ENCODE data around the gene SLC24A3. TPM values are rescaled to one million over a fixed set of nuclear protein-coding genes. Genes with fewer than 3 reads are reported as not detected.

SLC24A3 gene
- total and polyA plus RNA-seq, 2 experiments from 2014 or later = 0.81 to 2.5 TPM

DNA sequence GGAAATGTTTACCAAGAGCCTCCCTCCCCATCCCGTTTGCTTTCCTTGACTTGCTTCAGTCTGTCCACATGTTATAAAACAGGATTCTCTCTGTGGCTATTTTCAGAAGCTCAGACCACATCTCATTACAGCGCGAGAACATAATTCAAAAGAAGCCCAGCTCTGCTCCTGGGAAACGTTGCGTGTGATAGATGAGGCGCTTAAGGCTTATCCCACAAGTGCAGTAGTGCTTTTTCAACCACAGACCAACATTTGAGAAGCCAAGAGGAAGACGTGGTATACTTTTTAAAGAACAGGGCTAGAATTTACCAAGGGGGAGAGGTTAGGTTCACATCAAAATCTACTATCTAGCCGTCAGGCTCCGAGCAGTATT is 239.5 kb downstream of the SLC24A3 start:
- no peaks in the 10 kb centered on the region for H3K36me3 Mint-ChIP-seq (ENCODE audit: low read depth)
- peaks cover 4% of the 10 kb centered on the region for H3K27me3 Mint-ChIP-seq (ENCODE audit: insufficient read depth, low read depth, poor library complexity)
- no peaks in the 10 kb centered on the region for H3K9me3 Mint-ChIP-seq
- Histone ChIP-seq H3K27me3 (ENCODE audit: insufficient read depth) (no peaks in the 10 kb centered on the region), H3K79me2 (replicated peaks; ENCODE audit: insufficient read depth) (no peaks in the 10 kb centered on the region), H3F3A (replicated peaks; ENCODE audit: low read depth) (no peaks in the 10 kb centered on the region), H4K20me1 (replicated peaks; ENCODE audit: insufficient read depth) (no peaks in the 10 kb centered on the region), H3K4me2 (no peak overlapping the region), H3K4me1 (ENCODE audit: insufficient read depth) (no peaks in the 10 kb centered on the region; the same call in 1 of the 2 replicates), H3K27ac (ENCODE audit: low read depth) (no peak overlapping the region), H2AFZ (no peak overlapping the region), H3K9me2 (ENCODE audit: insufficient read depth) (0 out of 2 replicates have a peak, but pooled peaks cover 8% of the 10 kb centered on the region), H3K36me3 (ENCODE audit: insufficient read depth) (no peaks in the 10 kb centered on the region), H3K4me3 (no peak overlapping the region)
- H3K27ac Mint-ChIP-seq = no peak overlapping the region
- H3K4me3 Mint-ChIP-seq = no peak overlapping the region
- peaks cover 7% of the 10 kb centered on the region; the same call in 2 of the 3 replicates for H3K4me1 Mint-ChIP-seq
- TF ChIP-seq EZH2 (IDR thresholded peaks at IDR 0.05; ENCODE audit: low read depth, unreplicated experiment) (no peak), JUNB (IDR thresholded peaks at IDR 0.05; ENCODE audit: unreplicated experiment) (no peak), NANOG (IDR thresholded peaks at IDR 0.05; ENCODE audit: borderline replicate concordance) (no peak), POLR2AphosphoS5 (IDR thresholded peaks at IDR 0.05; ENCODE audit: low read depth) (no peak), CREB1 (CRISPR knock-in tag; IDR thresholded peaks at IDR 0.05; ENCODE audit: low read depth) (no peak), STAT1 (IDR thresholded peaks at IDR 0.05; ENCODE audit: unreplicated experiment) (no peak), ZNF331 (CRISPR knock-in tag; IDR thresholded peaks at IDR 0.05; ENCODE audit: low read depth) (no peak), ZNF114 (CRISPR knock-in tag; IDR thresholded peaks at IDR 0.05) (no peak), EZH2phosphoT487 (IDR thresholded peaks at IDR 0.05; ENCODE audit: unreplicated experiment) (no peak)
- TF ChIP-seq, protein P1, sequence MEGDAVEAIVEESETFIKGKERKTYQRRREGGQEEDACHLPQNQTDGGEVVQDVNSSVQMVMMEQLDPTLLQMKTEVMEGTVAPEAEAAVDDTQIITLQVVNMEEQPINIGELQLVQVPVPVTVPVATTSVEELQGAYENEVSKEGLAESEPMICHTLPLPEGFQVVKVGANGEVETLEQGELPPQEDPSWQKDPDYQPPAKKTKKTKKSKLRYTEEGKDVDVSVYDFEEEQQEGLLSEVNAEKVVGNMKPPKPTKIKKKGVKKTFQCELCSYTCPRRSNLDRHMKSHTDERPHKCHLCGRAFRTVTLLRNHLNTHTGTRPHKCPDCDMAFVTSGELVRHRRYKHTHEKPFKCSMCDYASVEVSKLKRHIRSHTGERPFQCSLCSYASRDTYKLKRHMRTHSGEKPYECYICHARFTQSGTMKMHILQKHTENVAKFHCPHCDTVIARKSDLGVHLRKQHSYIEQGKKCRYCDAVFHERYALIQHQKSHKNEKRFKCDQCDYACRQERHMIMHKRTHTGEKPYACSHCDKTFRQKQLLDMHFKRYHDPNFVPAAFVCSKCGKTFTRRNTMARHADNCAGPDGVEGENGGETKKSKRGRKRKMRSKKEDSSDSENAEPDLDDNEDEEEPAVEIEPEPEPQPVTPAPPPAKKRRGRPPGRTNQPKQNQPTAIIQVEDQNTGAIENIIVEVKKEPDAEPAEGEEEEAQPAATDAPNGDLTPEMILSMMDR (conservative IDR thresholded peaks at IDR 0.05; ENCODE audit: low read depth in 2 of 2) = no peak
- TF ChIP-seq, protein P2, sequence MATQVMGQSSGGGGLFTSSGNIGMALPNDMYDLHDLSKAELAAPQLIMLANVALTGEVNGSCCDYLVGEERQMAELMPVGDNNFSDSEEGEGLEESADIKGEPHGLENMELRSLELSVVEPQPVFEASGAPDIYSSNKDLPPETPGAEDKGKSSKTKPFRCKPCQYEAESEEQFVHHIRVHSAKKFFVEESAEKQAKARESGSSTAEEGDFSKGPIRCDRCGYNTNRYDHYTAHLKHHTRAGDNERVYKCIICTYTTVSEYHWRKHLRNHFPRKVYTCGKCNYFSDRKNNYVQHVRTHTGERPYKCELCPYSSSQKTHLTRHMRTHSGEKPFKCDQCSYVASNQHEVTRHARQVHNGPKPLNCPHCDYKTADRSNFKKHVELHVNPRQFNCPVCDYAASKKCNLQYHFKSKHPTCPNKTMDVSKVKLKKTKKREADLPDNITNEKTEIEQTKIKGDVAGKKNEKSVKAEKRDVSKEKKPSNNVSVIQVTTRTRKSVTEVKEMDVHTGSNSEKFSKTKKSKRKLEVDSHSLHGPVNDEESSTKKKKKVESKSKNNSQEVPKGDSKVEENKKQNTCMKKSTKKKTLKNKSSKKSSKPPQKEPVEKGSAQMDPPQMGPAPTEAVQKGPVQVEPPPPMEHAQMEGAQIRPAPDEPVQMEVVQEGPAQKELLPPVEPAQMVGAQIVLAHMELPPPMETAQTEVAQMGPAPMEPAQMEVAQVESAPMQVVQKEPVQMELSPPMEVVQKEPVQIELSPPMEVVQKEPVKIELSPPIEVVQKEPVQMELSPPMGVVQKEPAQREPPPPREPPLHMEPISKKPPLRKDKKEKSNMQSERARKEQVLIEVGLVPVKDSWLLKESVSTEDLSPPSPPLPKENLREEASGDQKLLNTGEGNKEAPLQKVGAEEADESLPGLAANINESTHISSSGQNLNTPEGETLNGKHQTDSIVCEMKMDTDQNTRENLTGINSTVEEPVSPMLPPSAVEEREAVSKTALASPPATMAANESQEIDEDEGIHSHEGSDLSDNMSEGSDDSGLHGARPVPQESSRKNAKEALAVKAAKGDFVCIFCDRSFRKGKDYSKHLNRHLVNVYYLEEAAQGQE (IDR thresholded peaks at IDR 0.05; ENCODE audit: unreplicated experiment) = no peak
- TF ChIP-seq, protein P3, sequence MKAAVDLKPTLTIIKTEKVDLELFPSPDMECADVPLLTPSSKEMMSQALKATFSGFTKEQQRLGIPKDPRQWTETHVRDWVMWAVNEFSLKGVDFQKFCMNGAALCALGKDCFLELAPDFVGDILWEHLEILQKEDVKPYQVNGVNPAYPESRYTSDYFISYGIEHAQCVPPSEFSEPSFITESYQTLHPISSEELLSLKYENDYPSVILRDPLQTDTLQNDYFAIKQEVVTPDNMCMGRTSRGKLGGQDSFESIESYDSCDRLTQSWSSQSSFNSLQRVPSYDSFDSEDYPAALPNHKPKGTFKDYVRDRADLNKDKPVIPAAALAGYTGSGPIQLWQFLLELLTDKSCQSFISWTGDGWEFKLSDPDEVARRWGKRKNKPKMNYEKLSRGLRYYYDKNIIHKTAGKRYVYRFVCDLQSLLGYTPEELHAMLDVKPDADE (IDR thresholded peaks at IDR 0.05) = no peak
- TF ChIP-seq, protein P4, sequence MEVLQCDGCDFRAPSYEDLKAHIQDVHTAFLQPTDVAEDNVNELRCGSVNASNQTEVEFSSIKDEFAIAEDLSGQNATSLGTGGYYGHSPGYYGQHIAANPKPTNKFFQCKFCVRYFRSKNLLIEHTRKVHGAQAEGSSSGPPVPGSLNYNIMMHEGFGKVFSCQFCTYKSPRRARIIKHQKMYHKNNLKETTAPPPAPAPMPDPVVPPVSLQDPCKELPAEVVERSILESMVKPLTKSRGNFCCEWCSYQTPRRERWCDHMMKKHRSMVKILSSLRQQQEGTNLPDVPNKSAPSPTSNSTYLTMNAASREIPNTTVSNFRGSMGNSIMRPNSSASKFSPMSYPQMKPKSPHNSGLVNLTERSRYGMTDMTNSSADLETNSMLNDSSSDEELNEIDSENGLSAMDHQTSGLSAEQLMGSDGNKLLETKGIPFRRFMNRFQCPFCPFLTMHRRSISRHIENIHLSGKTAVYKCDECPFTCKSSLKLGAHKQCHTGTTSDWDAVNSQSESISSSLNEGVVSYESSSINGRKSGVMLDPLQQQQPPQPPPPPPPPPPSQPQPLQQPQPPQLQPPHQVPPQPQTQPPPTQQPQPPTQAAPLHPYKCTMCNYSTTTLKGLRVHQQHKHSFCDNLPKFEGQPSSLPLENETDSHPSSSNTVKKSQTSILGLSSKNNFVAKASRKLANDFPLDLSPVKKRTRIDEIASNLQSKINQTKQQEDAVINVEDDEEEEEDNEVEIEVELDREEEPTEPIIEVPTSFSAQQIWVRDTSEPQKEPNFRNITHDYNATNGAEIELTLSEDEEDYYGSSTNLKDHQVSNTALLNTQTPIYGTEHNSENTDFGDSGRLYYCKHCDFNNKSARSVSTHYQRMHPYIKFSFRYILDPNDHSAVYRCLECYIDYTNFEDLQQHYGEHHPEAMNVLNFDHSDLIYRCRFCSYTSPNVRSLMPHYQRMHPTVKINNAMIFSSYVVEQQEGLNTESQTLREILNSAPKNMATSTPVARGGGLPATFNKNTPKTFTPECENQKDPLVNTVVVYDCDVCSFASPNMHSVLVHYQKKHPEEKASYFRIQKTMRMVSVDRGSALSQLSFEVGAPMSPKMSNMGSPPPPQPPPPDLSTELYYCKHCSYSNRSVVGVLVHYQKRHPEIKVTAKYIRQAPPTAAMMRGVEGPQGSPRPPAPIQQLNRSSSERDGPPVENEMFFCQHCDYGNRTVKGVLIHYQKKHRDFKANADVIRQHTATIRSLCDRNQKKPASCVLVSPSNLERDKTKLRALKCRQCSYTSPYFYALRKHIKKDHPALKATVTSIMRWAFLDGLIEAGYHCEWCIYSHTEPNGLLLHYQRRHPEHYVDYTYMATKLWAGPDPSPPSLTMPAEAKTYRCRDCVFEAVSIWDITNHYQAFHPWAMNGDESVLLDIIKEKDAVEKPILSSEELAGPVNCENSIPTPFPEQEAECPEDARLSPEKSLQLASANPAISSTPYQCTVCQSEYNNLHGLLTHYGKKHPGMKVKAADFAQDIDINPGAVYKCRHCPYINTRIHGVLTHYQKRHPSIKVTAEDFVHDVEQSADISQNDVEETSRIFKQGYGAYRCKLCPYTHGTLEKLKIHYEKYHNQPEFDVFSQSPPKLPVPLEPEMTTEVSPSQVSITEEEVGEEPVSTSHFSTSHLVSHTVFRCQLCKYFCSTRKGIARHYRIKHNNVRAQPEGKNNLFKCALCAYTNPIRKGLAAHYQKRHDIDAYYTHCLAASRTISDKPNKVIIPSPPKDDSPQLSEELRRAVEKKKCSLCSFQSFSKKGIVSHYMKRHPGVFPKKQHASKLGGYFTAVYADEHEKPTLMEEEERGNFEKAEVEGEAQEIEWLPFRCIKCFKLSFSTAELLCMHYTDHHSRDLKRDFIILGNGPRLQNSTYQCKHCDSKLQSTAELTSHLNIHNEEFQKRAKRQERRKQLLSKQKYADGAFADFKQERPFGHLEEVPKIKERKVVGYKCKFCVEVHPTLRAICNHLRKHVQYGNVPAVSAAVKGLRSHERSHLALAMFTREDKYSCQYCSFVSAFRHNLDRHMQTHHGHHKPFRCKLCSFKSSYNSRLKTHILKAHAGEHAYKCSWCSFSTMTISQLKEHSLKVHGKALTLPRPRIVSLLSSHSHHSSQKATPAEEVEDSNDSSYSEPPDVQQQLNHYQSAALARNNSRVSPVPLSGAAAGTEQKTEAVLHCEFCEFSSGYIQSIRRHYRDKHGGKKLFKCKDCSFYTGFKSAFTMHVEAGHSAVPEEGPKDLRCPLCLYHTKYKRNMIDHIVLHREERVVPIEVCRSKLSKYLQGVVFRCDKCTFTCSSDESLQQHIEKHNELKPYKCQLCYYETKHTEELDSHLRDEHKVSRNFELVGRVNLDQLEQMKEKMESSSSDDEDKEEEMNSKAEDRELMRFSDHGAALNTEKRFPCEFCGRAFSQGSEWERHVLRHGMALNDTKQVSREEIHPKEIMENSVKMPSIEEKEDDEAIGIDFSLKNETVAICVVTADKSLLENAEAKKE (CRISPR knock-in tag; IDR thresholded peaks at IDR 0.05) = no peak
- no peak for ATAC-seq
- no peak for DNase-seq (ENCODE audit: low spot score)
